HG03095 (cell line): ENCODE measurements around the gene ZNF385A.

ENCODE experiments used
- ATAC-seq: cut with Tn5 transposase; IDR thresholded peaks from one replicate; pipeline ENCODE4 v1.9.1; 2021; ENCODE audit warnings: moderate library complexity; ENCODE audit not compliant: unreplicated experiment

The ZNF385A gene

GRCh38 chr12:54384591-54385041 is at the start of gene ZNF385A:
ZNF385A (minus strand) TSS chr12:54384733; CDS start chr12:54384514, 219 bp downstream.
- no peak for ATAC-seq

- ATAC-seq, result no peak
Measured at GRCh38 chr12:54432815-54433164, 48.3 kb upstream of the ZNF385A start.

GRCh38 chr12:54431911-54432814 is 47.6 kb upstream of the ZNF385A start:
- ATAC-seq, result no peak

GRCh38 chr12:54430471-54431069 is 46.0 kb upstream of the ZNF385A start:
- ATAC-seq, result no peak

- no peak for ATAC-seq
Measured at GRCh38 chr12:54429014-54429471, 44.5 kb upstream of the ZNF385A start.

GRCh38 chr12:54428050-54429013 is 43.8 kb upstream of the ZNF385A start:
- ATAC-seq, result no peak

- no peak for ATAC-seq
Measured at GRCh38 chr12:54427106-54427505, 42.6 kb upstream of the ZNF385A start.

- ATAC-seq, result no peak
Measured at GRCh38 chr12:54426690-54427089, 42.2 kb upstream of the ZNF385A start.

- ATAC-seq, result no peak
Measured at GRCh38 chr12:54425702-54426101, 41.2 kb upstream of the ZNF385A start.

GRCh38 chr12:54424224-54424623 is 39.7 kb upstream of the ZNF385A start:
- ATAC-seq, result no peak

- no peak for ATAC-seq
Measured at GRCh38 chr12:54423816-54424150, 39.2 kb upstream of the ZNF385A start.

- ATAC-seq, result no peak
Measured at GRCh38 chr12:54421879-54422250, 37.3 kb upstream of the ZNF385A start.

- no peak for ATAC-seq
Measured at GRCh38 chr12:54421175-54421878, 36.8 kb upstream of the ZNF385A start.

- no peak for ATAC-seq
Measured at GRCh38 chr12:54420766-54421144, 36.2 kb upstream of the ZNF385A start.

GRCh38 chr12:54419088-54419887 is 34.8 kb upstream of the ZNF385A start, which contains the start of gene ITGA5:
ITGA5 (minus strand) TSS chr12:54419266; CDS start chr12:54419198, 68 bp downstream.
- no peak for ATAC-seq

GRCh38 chr12:54418441-54419087 is 34.0 kb upstream of the ZNF385A start:
- ATAC-seq, result no peak

GRCh38 chr12:54417712-54418440 is 33.3 kb upstream of the ZNF385A start:
- no peak for ATAC-seq
